22Rv1 (cell line): ENCODE results near the gene NCS1.

Source experiments
- ZFX ChIP-seq: fragments of 450-650 bp; IDR thresholded peaks from 2 replicates; pipeline ENCODE4 v1.6.1; 2017; ENCODE audit warnings: antibody characterized with exemption, borderline replicate concordance
- TF ChIP-seq, protein P1 (sequence below): fragments of 450-650 bp; IDR thresholded peaks from 2 replicates; pipeline ENCODE4 v1.5.1; 2017; ENCODE audit warnings: mild to moderate bottlenecking

DNA sequence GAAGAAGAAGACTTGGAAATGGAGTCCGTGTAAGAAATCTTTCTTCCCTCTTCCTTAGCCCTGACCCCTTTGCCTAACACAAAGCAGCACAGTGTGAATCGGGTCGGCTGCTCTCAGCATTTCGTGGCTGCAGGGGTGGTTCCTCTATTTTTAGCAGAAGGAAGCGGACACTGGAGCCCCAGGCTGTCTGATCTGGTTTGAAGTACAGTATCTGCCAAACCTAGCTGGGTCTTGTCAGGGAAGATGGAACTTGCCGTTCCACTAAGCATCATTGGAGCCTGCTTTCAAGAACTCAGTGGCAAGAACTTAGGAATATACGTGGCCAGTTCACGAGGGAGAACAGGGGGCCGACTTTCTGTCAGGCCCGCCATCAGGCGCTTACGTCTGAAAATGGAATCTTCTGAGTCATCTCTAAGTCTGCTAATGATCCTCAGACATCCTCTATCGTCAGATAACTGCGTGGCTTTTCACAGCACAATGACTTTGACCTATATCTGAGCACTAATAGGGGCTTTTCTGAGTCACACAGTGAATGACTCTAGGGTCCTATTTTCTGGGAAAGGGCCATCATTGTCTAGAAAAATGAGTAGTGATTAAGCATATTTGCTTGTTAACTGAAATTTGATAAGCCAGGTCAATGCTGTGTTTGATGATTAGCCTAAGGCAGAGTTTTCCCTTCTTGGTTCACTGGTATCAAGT is 43.3 kb upstream of the NCS1 start:
- TF ChIP-seq, protein P1, sequence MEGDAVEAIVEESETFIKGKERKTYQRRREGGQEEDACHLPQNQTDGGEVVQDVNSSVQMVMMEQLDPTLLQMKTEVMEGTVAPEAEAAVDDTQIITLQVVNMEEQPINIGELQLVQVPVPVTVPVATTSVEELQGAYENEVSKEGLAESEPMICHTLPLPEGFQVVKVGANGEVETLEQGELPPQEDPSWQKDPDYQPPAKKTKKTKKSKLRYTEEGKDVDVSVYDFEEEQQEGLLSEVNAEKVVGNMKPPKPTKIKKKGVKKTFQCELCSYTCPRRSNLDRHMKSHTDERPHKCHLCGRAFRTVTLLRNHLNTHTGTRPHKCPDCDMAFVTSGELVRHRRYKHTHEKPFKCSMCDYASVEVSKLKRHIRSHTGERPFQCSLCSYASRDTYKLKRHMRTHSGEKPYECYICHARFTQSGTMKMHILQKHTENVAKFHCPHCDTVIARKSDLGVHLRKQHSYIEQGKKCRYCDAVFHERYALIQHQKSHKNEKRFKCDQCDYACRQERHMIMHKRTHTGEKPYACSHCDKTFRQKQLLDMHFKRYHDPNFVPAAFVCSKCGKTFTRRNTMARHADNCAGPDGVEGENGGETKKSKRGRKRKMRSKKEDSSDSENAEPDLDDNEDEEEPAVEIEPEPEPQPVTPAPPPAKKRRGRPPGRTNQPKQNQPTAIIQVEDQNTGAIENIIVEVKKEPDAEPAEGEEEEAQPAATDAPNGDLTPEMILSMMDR: no peak
- no peak for TF ChIP-seq ZFX
